Measurements from ENCODE around the gene SPACA9.

Gene SPACA9

GRCh38 chr9:132919614-132920268 is 41.0 kb downstream of the SPACA9 start:
- no peak for DNase-seq (ENCODE audit: low spot score in 2 of 2)
- Mint-ChIP-seq H3K27me3 (no peaks in the 10 kb centered on the region), H3K4me1 (no peaks in the 10 kb centered on the region), H3K27ac (no peak overlapping the region), H3K36me3 (peaks cover 54% of the 10 kb centered on the region), H3K9me3 (peaks cover 3% of the 10 kb centered on the region), H3K4me3 (no peak overlapping the region)
- ATAC-seq (ENCODE audit: low read depth), result no peak

DNA sequence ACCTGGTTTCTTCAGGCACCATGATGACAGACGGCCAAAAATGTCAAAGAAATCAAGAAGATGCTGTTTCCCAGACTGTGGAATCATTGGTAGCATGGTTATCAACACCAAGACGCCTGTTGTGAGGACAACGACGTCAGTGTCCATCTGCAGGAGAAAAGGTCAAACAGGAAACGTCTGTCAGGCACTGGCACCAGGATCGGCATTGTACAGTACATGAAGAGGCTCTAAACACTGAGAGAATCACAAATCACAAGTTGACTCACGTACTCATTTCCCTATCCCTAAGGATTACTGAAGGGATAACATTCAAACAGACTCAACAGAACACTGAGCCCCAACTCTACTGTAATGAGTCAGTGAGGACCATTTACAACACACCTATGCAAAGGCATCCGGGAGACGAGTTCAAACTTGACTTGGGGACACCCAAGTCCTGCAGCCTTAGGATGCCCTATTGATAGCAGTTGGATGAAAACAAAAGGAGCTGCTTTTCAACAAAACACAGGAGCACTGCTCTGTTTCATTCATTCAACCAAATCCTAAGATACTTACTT is 44.7 kb downstream of the SPACA9 start:
- DNase-seq (ENCODE audit: low spot score in 2 of 2), result no peak
- no peak overlapping the region for H3K4me3 Mint-ChIP-seq
- H3K4me1 Mint-ChIP-seq, result no peaks in the 10 kb centered on the region
- H3K36me3 Mint-ChIP-seq, result peaks cover 41% of the 10 kb centered on the region
- H3K27me3 Mint-ChIP-seq, result no peaks in the 10 kb centered on the region
- no peak for ATAC-seq (ENCODE audit: low read depth)
- no peak overlapping the region for H3K27ac Mint-ChIP-seq
- no peaks in the 10 kb centered on the region for H3K9me3 Mint-ChIP-seq

DNA sequence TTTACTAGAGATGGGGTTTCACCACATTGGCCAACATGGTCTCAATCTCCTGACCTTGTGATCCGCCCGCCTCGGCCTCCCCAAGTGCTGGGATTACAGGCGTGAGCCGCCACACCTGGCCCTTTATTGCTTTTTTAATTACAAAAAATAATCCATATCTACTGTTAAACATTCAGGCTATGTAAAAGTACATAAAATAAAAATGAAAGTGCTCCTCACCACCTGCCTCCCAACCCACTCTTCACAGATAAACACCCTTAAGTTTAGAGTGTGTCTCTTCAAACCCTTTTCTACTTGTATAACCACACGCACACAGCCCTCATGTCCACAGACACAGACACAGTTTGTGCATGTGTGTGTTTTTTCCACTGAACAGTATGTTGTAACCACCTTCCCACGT is 49.0 kb downstream of the SPACA9 start:
- Mint-ChIP-seq H3K27ac (no peak overlapping the region), H3K4me1 (peaks cover 3% of the 10 kb centered on the region), H3K27me3 (no peaks in the 10 kb centered on the region), H3K4me3 (no peak overlapping the region), H3K9me3 (no peaks in the 10 kb centered on the region), H3K36me3 (peaks cover 27% of the 10 kb centered on the region)
- ATAC-seq (ENCODE audit: low read depth) (no peak), DNase-seq (ENCODE audit: low spot score in 2 of 2) (no peak)

GRCh38 chr9:132931178-132931735 is 52.6 kb downstream of the SPACA9 start:
- ATAC-seq (ENCODE audit: low read depth) (no peak), DNase-seq (ENCODE audit: low spot score in 2 of 2) (no peak)
- H3K27ac Mint-ChIP-seq, result no peak overlapping the region
- H3K27me3 Mint-ChIP-seq, result no peaks in the 10 kb centered on the region
- peaks cover 3% of the 10 kb centered on the region for H3K4me1 Mint-ChIP-seq
- H3K4me3 Mint-ChIP-seq, result no peak overlapping the region
- H3K36me3 Mint-ChIP-seq, result peaks cover 26% of the 10 kb centered on the region
- H3K9me3 Mint-ChIP-seq, result no peaks in the 10 kb centered on the region

DNA sequence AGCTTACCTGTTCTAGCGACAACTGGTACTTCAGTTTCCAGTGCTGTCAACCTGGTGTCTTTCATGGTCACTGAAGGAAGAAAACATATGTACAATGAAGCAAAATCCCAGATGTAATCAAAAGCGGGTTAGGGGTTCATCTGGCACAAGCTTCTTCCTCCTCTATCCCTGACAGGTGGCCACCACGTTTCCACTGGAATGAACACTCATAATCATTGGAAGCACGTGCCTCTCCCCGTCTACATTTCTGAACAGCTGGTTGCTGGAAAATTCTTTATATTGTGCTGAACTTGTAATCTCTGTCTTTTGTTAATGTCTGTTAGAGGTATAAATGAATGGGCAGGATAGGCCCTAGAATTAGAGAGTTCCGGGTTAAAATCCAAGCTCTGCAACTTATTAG is 56.3 kb downstream of the SPACA9 start:
- Mint-ChIP-seq H3K4me1 (peaks cover 5% of the 10 kb centered on the region), H3K27me3 (no peaks in the 10 kb centered on the region), H3K27ac (no peak overlapping the region), H3K36me3 (peaks cover 17% of the 10 kb centered on the region), H3K9me3 (no peaks in the 10 kb centered on the region), H3K4me3 (no peak overlapping the region)
- DNase-seq (ENCODE audit: low spot score in 2 of 2) (no peak), ATAC-seq (ENCODE audit: low read depth) (no peak)

GRCh38 chr9:132937463-132937901 is 58.8 kb downstream of the SPACA9 start:
- Mint-ChIP-seq H3K27ac (no peak overlapping the region), H3K4me3 (no peak overlapping the region), H3K27me3 (no peaks in the 10 kb centered on the region), H3K9me3 (no peaks in the 10 kb centered on the region), H3K36me3 (peaks cover 13% of the 10 kb centered on the region), H3K4me1 (peaks cover 8% of the 10 kb centered on the region)
- DNase-seq (ENCODE audit: low spot score in 2 of 2) (no peak), ATAC-seq (ENCODE audit: low read depth) (no peak)

DNA sequence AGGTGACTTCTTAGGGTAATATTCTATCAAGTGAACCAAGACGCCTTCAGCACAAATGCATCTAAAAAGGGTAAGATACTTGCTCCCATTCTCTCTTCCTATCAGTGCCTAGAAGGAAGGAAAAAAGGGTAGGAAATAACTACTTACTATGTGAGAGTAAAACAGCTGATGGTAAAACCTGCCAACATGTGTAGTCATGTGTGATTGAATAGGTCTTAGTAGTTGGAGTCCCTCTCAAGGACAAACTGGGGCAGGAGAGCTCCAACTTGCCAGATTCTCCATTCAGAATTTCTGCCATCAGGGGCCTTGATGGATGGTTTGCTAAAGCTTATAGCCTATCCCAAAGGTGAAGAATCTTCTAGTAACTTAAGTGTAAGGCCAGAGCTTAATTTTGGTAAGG is 60.5 kb downstream of the SPACA9 start:
- H3K27ac Mint-ChIP-seq, result no peak overlapping the region

More for the DNA sequence above, 60.5 kb downstream of the SPACA9 start:
- Mint-ChIP-seq H3K36me3 (peaks cover 6% of the 10 kb centered on the region), H3K4me1 (peaks cover 16% of the 10 kb centered on the region), H3K9me3 (no peaks in the 10 kb centered on the region), H3K4me3 (no peak overlapping the region), H3K27me3 (no peaks in the 10 kb centered on the region)
- DNase-seq (ENCODE audit: low spot score in 2 of 2) (no peak), ATAC-seq (ENCODE audit: low read depth) (no peak)

Measured in memory B cell (primary cell).